Measurements from ENCODE around the gene HOXB8.

The HOXB8 gene

GRCh38 chr17:48610282-48611211 is 4.5 kb downstream of the HOXB8 start, which contains the start of gene HOXB7:
HOXB7 (minus strand) TSS chr17:48611017; CDS start chr17:48610918, 99 bp downstream.
- DNase-seq = peak in 4 of 6 experiments; percentile 38 to 50 (median 46)

GRCh38 chr17:48609759-48610281 is 5.3 kb downstream of the HOXB8 start:
- no peak for DNase-seq

- DNase-seq = no peak
Measured at GRCh38 chr17:48609033-48609432, 6.1 kb downstream of the HOXB8 start.

GRCh38 chr17:48608494-48608834 is 6.6 kb downstream of the HOXB8 start:
- no peak for DNase-seq

- DNase-seq = no peak
Measured at GRCh38 chr17:48606892-48607614, 8.0 kb downstream of the HOXB8 start.

GRCh38 chr17:48605991-48606891 is 8.9 kb downstream of the HOXB8 start:
- DNase-seq = no peak

GRCh38 chr17:48605409-48605919 is 9.6 kb downstream of the HOXB8 start:
- DNase-seq = no peak

GRCh38 chr17:48604770-48605329 is 10.2 kb downstream of the HOXB8 start, which contains the start of gene HOXB6:
HOXB6 (minus strand) TSS chr17:48604986; CDS start chr17:48598150, 6,836 bp downstream.
- DNase-seq = no peak

- DNase-seq = no peak
Measured at GRCh38 chr17:48603959-48604769, 10.9 kb downstream of the HOXB8 start.

GRCh38 chr17:48601539-48602425 is 13.3 kb downstream of the HOXB8 start:
- no peak for DNase-seq

- no peak for DNase-seq
Measured at GRCh38 chr17:48601207-48601538, 13.9 kb downstream of the HOXB8 start.

GRCh38 chr17:48600244-48601098 is 14.6 kb downstream of the HOXB8 start:
- DNase-seq = no peak

- no peak for DNase-seq
Measured at GRCh38 chr17:48599354-48599753, 15.7 kb downstream of the HOXB8 start.

- DNase-seq = no peak
Measured at GRCh38 chr17:48598736-48599135, 16.4 kb downstream of the HOXB8 start.

- peak in 4 of 6 experiments; percentile 11 to 48 (median 44) for DNase-seq
Measured at GRCh38 chr17:48597778-48598631, 17.1 kb downstream of the HOXB8 start.

- peak in 1 of 6 experiments; percentile 48 for DNase-seq
Measured at GRCh38 chr17:48597528-48597777, 17.6 kb downstream of the HOXB8 start.

- peak in 1 of 6 experiments; percentile 43 for DNase-seq
Measured at GRCh38 chr17:48596735-48597527, 18.2 kb downstream of the HOXB8 start.
